ENCODE measurements around the gene ZNF333. TPM values are rescaled to one million over a fixed set of nuclear protein-coding genes. Genes with fewer than 3 reads are reported as not detected.

Gene ZNF333
- polyA plus RNA-seq, 1 of the 3 experiments (the other 2 are of a cell fraction), result 15.2 TPM

DNA sequence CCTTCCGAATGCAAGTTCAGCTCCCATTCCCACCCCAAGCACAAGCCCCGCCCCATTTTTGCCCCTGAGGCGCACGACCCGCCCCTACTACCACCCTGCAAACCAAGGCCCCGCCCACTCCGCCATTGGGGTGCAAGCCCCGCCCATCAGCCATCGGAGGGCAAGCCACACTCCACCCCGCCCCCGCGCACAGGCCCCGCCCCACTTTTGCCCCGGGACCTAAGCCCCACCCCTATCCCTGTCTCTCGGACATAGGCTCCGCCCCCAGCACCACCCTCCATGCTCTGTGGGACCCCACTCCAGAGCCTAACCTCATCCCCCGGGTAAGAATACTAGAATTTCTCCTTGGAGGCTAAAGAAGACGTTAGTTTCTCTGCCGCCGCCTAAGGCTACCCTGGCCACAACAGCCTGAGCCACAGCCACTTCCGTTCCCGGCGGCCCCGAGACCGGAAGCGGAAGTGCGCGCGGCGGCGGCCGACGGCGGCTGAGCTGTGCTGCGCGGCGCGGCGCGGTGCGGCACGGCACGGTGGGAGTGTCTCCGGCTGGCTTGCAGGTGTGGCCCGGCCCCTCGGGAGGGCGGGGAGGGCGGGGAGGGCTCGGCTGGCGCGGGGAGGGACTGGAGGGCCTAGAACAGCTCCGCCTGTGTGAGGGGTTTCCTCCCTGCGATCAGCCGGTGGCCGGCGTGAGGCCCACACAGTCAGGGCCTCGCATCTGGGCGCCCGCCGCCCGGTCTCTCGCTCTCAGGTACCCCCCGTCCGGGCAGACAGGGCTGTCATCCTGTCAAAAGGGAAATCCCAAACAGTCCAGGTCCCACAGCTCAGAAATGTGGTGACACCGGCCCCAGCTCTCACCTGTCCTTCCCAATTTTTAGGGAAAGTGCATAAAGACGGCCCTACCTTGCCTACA, at the start of gene ZNF333 (continued):
- TF ChIP-seq RCOR1 (IDR thresholded peaks at IDR 0.05; ENCODE audit: low read length), result no peak
- TF ChIP-seq SIN3A (IDR thresholded peaks at IDR 0.05; ENCODE audit: borderline replicate concordance, low read depth, low read length), result no peak
- no peak for TF ChIP-seq RAD21 (IDR thresholded peaks at IDR 0.05; ENCODE audit: low read length)
- 0 out of 2 replicates have a peak, but pooled peaks have one; percentile 49 for TF ChIP-seq MXI1 (IDR thresholded peaks at IDR 0.05; ENCODE audit: low read depth, low read length)
- TF ChIP-seq, protein P1, sequence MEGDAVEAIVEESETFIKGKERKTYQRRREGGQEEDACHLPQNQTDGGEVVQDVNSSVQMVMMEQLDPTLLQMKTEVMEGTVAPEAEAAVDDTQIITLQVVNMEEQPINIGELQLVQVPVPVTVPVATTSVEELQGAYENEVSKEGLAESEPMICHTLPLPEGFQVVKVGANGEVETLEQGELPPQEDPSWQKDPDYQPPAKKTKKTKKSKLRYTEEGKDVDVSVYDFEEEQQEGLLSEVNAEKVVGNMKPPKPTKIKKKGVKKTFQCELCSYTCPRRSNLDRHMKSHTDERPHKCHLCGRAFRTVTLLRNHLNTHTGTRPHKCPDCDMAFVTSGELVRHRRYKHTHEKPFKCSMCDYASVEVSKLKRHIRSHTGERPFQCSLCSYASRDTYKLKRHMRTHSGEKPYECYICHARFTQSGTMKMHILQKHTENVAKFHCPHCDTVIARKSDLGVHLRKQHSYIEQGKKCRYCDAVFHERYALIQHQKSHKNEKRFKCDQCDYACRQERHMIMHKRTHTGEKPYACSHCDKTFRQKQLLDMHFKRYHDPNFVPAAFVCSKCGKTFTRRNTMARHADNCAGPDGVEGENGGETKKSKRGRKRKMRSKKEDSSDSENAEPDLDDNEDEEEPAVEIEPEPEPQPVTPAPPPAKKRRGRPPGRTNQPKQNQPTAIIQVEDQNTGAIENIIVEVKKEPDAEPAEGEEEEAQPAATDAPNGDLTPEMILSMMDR (IDR thresholded peaks at IDR 0.05), result no peak
- TF ChIP-seq EZH2phosphoT487 (IDR thresholded peaks at IDR 0.05; ENCODE audit: borderline replicate concordance, low read depth), result no peak
- TF ChIP-seq, protein P2, sequence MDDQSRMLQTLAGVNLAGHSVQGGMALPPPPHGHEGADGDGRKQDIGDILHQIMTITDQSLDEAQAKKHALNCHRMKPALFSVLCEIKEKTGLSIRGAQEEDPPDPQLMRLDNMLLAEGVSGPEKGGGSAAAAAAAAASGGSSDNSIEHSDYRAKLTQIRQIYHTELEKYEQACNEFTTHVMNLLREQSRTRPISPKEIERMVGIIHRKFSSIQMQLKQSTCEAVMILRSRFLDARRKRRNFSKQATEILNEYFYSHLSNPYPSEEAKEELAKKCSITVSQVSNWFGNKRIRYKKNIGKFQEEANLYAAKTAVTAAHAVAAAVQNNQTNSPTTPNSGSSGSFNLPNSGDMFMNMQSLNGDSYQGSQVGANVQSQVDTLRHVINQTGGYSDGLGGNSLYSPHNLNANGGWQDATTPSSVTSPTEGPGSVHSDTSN (IDR thresholded peaks at IDR 0.05), result no peak
- no peak for TF ChIP-seq NRF1 (IDR thresholded peaks at IDR 0.05; ENCODE audit: low read depth, low read length)
- no peak for TF ChIP-seq TCF12 (IDR thresholded peaks at IDR 0.05)
- TF ChIP-seq JUND (IDR thresholded peaks at IDR 0.05), result no peak
- peak; percentile 92 for TF ChIP-seq GABPA (IDR thresholded peaks at IDR 0.05; ENCODE audit: low read depth)

DNA sequence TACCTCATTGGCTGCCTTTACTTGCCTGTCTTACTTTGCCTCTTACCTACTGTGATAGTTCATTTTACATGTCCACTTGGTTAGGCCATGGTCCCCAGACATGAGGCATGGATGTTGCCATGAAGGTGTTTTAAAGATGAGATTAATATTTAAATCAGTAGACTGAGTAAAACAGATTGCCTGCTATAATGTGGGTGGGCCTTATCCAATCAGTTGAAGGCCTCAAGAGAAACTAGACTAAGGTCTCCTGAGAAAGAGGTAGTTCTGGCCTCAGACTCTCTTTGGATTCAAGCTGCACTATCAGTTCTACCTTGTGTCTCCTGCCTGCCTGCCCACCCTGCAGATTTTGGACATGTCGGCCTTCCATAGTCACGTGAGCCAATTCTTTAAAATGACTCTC, 41.3 kb upstream of the ZNF333 start:
- WGBS (ENCODE audit: low lambda C conversion rate), result 3% methylated on average over 2 of the region's 2 CpGs
- ChIA-PET POLR2A (no interaction called here), CTCF (interaction anchor here (0.9 kb wide), 1 partner anchor 37 kb away, joined by 3 read pairs; no protein-coding TSS in a partner anchor)
- no peak for DNase-seq
- no peaks in the 10 kb centered on the region for H3K4me1 ChIP-seq (ENCODE audit: control insufficient read depth in 1 of 2, insufficient read depth in 2 of 2, low read depth in 1 of 2, low read length in 1 of 2)
- H3K27ac ChIP-seq (ENCODE audit: low read depth in 2 of 2, low read length in 1 of 2), result no peak overlapping the region
- H4K20me1 ChIP-seq (ENCODE audit: insufficient read depth), result no peaks in the 10 kb centered on the region
- H2AFZ ChIP-seq (ENCODE audit: low read depth), result no peak overlapping the region
- H3F3A ChIP-seq (replicated peaks; ENCODE audit: insufficient read depth), result no peaks in the 10 kb centered on the region
- H3K9me2 ChIP-seq, result no peaks in the 10 kb centered on the region
- H3K4me2 ChIP-seq, result no peak overlapping the region
- H3K27me3 ChIP-seq (ENCODE audit: insufficient read depth), result peaks cover 22% of the 10 kb centered on the region; the same call in 1 of the 2 replicates
- no peak for TF ChIP-seq RFX5 (IDR thresholded peaks at IDR 0.05; ENCODE audit: low read length)
- TF ChIP-seq FOSL2 (IDR thresholded peaks at IDR 0.05; ENCODE audit: borderline replicate concordance, low read depth), result no peak
- TF ChIP-seq RCOR1 (IDR thresholded peaks at IDR 0.05; ENCODE audit: low read length), result no peak
- no peak for TF ChIP-seq EP300 (IDR thresholded peaks at IDR 0.05; ENCODE audit: borderline replicate concordance in 1 of 2, low read depth in 1 of 2, low read length in 1 of 2)
- TF ChIP-seq TCF12 (IDR thresholded peaks at IDR 0.05), result no peak
- TF ChIP-seq, protein P3, sequence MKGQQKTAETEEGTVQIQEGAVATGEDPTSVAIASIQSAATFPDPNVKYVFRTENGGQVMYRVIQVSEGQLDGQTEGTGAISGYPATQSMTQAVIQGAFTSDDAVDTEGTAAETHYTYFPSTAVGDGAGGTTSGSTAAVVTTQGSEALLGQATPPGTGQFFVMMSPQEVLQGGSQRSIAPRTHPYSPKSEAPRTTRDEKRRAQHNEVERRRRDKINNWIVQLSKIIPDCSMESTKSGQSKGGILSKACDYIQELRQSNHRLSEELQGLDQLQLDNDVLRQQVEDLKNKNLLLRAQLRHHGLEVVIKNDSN (IDR thresholded peaks at IDR 0.05; ENCODE audit: borderline replicate concordance, low read depth), result no peak
- no peak for TF ChIP-seq TAF1 (IDR thresholded peaks at IDR 0.05; ENCODE audit: borderline replicate concordance, low read depth, low read length)
- H3K9ac ChIP-seq, result no peak overlapping the region
- no peaks in the 10 kb centered on the region for H3K36me3 ChIP-seq (replicated peaks in 1 of 2; ENCODE audit: control insufficient read depth in 1 of 2, insufficient read depth in 2 of 2, low read length in 1 of 2)
- H3K9me3 ChIP-seq, result no peaks in the 10 kb centered on the region
- H3K4me3 ChIP-seq (ENCODE audit: low read depth in 2 of 2, low read length in 1 of 2), result no peak overlapping the region
- H3K79me2 ChIP-seq (ENCODE audit: insufficient read depth), result no peaks in the 10 kb centered on the region
